Measurements from ENCODE around the gene CCDC197.

Gene CCDC197

DNA sequence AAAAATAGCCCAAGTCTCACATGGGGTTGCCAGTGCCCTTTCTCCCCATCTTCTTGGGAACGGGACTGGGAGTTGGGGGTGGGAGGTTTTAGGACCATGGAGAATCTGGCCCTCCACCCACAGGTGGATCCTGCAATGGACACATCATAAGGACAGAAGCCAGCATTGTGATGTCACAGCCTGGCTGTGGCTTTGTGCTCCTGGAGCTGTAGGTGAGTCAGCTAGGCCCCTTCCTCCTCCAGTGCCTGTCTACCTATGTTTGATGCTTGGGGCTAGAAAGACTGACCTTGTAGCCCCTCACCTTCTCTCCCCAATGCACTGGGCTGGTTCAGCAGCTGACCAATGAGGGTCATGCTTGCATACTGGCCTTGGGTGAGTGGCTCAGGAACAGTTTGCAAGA, at the start of gene CCDC197:
CCDC197 (plus strand) TSS at position 220 of the 400 bp plus-strand sequence. CDS start 831 bp downstream, outside the sequence.
- TF ChIP-seq EZH2 (optimal IDR thresholded peaks at IDR 0.05; ENCODE audit: low read depth, low read length) (no peak), EZH2phosphoT487 (IDR thresholded peaks at IDR 0.05; ENCODE audit: low read length) (no peak)
- TF ChIP-seq, protein P1, sequence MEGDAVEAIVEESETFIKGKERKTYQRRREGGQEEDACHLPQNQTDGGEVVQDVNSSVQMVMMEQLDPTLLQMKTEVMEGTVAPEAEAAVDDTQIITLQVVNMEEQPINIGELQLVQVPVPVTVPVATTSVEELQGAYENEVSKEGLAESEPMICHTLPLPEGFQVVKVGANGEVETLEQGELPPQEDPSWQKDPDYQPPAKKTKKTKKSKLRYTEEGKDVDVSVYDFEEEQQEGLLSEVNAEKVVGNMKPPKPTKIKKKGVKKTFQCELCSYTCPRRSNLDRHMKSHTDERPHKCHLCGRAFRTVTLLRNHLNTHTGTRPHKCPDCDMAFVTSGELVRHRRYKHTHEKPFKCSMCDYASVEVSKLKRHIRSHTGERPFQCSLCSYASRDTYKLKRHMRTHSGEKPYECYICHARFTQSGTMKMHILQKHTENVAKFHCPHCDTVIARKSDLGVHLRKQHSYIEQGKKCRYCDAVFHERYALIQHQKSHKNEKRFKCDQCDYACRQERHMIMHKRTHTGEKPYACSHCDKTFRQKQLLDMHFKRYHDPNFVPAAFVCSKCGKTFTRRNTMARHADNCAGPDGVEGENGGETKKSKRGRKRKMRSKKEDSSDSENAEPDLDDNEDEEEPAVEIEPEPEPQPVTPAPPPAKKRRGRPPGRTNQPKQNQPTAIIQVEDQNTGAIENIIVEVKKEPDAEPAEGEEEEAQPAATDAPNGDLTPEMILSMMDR (IDR thresholded peaks at IDR 0.05; ENCODE audit: low read length): no peak
- H2AFZ ChIP-seq (ENCODE audit: low read length): no peak within 1 kb of the TSS
- no peaks in the 10 kb centered on the region for H3K9me3 ChIP-seq (replicated peaks; ENCODE audit: insufficient read depth, low read length)
- H3K9me2 ChIP-seq (replicated peaks; ENCODE audit: insufficient read depth, low read length): no peaks in the 10 kb centered on the region
- H4K20me1 ChIP-seq (ENCODE audit: insufficient read depth, low read length): no peaks in the 10 kb centered on the region
- no peaks in the 10 kb centered on the region for H3F3A ChIP-seq (ENCODE audit: insufficient read depth, low read length)
- H3K4me3 ChIP-seq (ENCODE audit: low read length): no peak within 1 kb of the TSS
- no peaks in the 10 kb centered on the region for H3K79me2 ChIP-seq (ENCODE audit: low read length)
- no peak within 1 kb of the TSS for H3K27ac ChIP-seq (ENCODE audit: low read length)
- no peak within 1 kb of the TSS for H3K4me2 ChIP-seq (ENCODE audit: low read depth, low read length)
- no peaks in the 10 kb centered on the region for H3K27me3 ChIP-seq (replicated peaks; ENCODE audit: insufficient read depth, low read length)
- DNase-seq: no peak
- peaks cover 5% of the 10 kb centered on the region for H3K4me1 ChIP-seq (ENCODE audit: low read length)
- no peak within 1 kb of the TSS for H3K9ac ChIP-seq (ENCODE audit: low read length)
- H3K36me3 ChIP-seq (replicated peaks; ENCODE audit: insufficient read depth, low read length): no peaks in the 10 kb centered on the region

DNA sequence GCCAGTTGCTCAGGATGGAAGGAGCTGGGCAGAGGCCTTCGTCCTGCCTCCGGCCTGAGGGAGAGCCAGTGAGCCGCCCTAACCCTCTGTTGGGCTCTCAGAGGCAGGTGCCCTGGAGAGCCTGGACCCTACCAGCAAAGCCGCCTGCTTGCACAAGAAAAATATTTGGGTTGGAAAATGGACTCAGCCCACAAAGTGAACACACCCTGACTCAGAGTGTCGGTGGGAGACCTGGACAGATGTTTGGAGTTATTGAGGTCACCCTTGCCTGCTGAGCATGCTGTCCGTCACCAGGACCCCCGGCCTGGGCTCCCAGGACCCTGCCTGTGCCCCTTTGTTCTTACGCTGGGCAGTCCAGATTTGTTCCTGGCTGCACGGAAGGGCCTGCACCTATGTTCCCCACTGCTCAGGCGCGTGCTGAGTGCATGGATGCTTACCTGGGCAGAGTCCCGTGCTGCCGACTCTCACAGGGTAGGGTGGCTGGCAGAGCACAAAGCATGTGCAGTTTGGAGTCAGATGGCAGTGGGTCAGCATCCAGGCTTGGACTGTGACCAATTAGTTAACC, 47.5 kb upstream of the CCDC197 start:
- H3K9me2 ChIP-seq (replicated peaks; ENCODE audit: insufficient read depth, low read length): no peaks in the 10 kb centered on the region
- no peak overlapping the region for H3K9ac ChIP-seq (ENCODE audit: low read length)
- no peaks in the 10 kb centered on the region for H3K79me2 ChIP-seq (ENCODE audit: low read length)
- H4K20me1 ChIP-seq (ENCODE audit: insufficient read depth, low read length): no peaks in the 10 kb centered on the region
- no peak overlapping the region for H3K4me3 ChIP-seq (ENCODE audit: low read length)
- no peaks in the 10 kb centered on the region for H3F3A ChIP-seq (ENCODE audit: insufficient read depth, low read length)
- no peaks in the 10 kb centered on the region for H3K36me3 ChIP-seq (replicated peaks; ENCODE audit: insufficient read depth, low read length)
- TF ChIP-seq EZH2 (optimal IDR thresholded peaks at IDR 0.05; ENCODE audit: low read depth, low read length) (no peak), EZH2phosphoT487 (IDR thresholded peaks at IDR 0.05; ENCODE audit: low read length) (no peak)
- DNase-seq: no peak
- H2AFZ ChIP-seq (ENCODE audit: low read length): no peak overlapping the region
- no peaks in the 10 kb centered on the region for H3K27me3 ChIP-seq (replicated peaks; ENCODE audit: insufficient read depth, low read length)
- H3K4me1 ChIP-seq (ENCODE audit: low read length): no peaks in the 10 kb centered on the region
- H3K9me3 ChIP-seq (replicated peaks; ENCODE audit: insufficient read depth, low read length): no peaks in the 10 kb centered on the region
- H3K27ac ChIP-seq (ENCODE audit: low read length): no peak overlapping the region
- H3K4me2 ChIP-seq (ENCODE audit: low read depth, low read length): no peak overlapping the region

DNA sequence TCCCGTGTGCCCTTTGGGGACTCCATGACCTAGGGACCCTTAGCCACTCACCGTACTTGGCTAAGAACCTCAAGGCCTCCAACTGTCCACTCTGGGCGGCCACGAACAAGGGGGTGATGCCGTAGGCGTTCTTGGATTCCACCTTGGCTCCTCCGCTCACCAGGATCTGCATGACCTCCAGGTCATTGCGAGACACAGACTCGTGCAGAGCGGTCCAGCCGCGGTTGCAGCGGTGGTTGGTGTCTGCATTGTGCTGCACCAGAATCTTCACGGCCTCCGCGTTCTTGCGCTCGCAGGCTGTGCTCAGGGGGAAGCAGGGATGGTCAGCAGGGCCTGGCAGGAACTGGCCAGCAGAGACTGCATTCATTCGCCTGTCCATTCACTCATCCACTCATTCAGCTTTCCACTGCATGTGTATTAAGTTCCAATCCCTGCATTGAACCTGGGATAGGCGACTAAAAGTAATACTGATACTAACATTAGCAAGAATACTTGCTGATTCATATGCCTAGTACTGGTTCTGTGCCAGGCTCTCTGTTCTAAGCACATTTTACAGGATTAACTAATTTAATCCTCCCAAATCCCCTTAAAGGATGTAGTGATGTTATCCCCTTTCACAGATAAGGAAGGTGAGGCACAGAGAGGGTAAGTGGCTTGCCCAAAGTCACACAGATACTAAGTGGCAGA, 46.0 kb upstream of the CCDC197 start:
- no peaks in the 10 kb centered on the region for H3K79me2 ChIP-seq (ENCODE audit: low read length)
- no peaks in the 10 kb centered on the region for H3K9me3 ChIP-seq (replicated peaks; ENCODE audit: insufficient read depth, low read length)
- DNase-seq: no peak
- no peak for TF ChIP-seq EZH2 (optimal IDR thresholded peaks at IDR 0.05; ENCODE audit: low read depth, low read length)
- no peak for TF ChIP-seq EZH2phosphoT487 (IDR thresholded peaks at IDR 0.05; ENCODE audit: low read length)
- TF ChIP-seq, protein P1 (IDR thresholded peaks at IDR 0.05; ENCODE audit: low read length): no peak
- no peak overlapping the region for H3K4me3 ChIP-seq (ENCODE audit: low read length)
- no peaks in the 10 kb centered on the region for H3K4me1 ChIP-seq (ENCODE audit: low read length)
- no peaks in the 10 kb centered on the region for H4K20me1 ChIP-seq (ENCODE audit: insufficient read depth, low read length)
- no peaks in the 10 kb centered on the region for H3F3A ChIP-seq (ENCODE audit: insufficient read depth, low read length)
- no peak overlapping the region for H3K27ac ChIP-seq (ENCODE audit: low read length)
- H3K4me2 ChIP-seq (ENCODE audit: low read depth, low read length): no peak overlapping the region
- H3K9ac ChIP-seq (ENCODE audit: low read length): no peak overlapping the region
- H3K9me2 ChIP-seq (replicated peaks; ENCODE audit: insufficient read depth, low read length): no peaks in the 10 kb centered on the region
- H3K27me3 ChIP-seq (replicated peaks; ENCODE audit: insufficient read depth, low read length): no peaks in the 10 kb centered on the region
- no peaks in the 10 kb centered on the region for H3K36me3 ChIP-seq (replicated peaks; ENCODE audit: insufficient read depth, low read length)
- H2AFZ ChIP-seq (ENCODE audit: low read length): no peak overlapping the region
